Nephron (organoid): ENCODE data around the gene ARHGAP6.

ENCODE experiments used
- H3K27ac Mint-ChIP-seq, 3 experiments: 2 replicates each; pipeline ENCODE4 v1.8.0; 2020; ENCODE audit warnings: mixed read lengths in 3 of 3, mild to moderate bottlenecking in 2 of 3, moderate library complexity in 1 of 3
- H3K27me3 Mint-ChIP-seq: 2 replicates; pipeline ENCODE4 v1.8.0; 2021; ENCODE audit warnings: low read depth, mild to moderate bottlenecking, moderate library complexity, mixed read lengths
- H3K36me3 Mint-ChIP-seq: 2 replicates; pipeline ENCODE4 v1.8.0; 2020; ENCODE audit warnings: low read depth, mixed read lengths
- H3K4me1 Mint-ChIP-seq: 2 replicates; pipeline ENCODE4 v1.8.0; 2020; ENCODE audit warnings: mixed read lengths
- H3K4me3 Mint-ChIP-seq, 3 experiments: 2 replicates each; pipeline ENCODE4 v1.8.0; 2020; ENCODE audit warnings: mild to moderate bottlenecking in 3 of 3, mixed read lengths in 3 of 3, moderate library complexity in 2 of 3
- H3K9me3 Mint-ChIP-seq: 2 replicates; pipeline ENCODE4 v1.8.0; 2020; ENCODE audit warnings: mixed read lengths
- TF ChIP-seq, protein P1 (sequence below), 3 experiments: fragments of 200-600 bp; sonication (generic); IDR thresholded peaks; one replicate each; pipeline ENCODE4 v1.5.0; 2021; ENCODE audit warnings: antibody characterized with exemption in 3 of 3; ENCODE audit not compliant: unreplicated experiment in 3 of 3

Gene ARHGAP6

DNA sequence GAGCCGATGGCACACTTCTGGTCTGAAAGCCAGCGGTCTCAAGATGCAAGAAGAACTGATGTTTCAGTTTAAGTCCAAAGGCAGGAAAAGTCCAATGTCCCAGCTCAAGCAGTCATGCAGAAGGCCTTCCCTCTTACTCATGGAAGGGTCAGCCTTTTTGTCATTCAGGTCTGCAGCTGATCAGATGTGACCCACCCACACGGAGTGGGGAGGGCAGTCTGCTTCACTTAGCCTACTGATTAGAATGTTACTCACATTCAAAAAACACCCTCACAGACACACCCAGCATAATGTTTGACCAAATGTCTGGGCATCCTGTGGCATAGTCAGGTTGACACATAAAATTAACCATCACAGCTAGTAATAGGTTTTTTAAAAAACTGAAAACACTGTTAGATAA lies 548.0 kb downstream of the ARHGAP6 start:
- Mint-ChIP-seq H3K27me3 (no peaks in the 10 kb centered on the region), H3K4me3 (no peak overlapping the region), H3K27ac (no peak overlapping the region), H3K9me3 (peaks cover 7% of the 10 kb centered on the region), H3K4me1 (peaks cover 8% of the 10 kb centered on the region), H3K36me3 (peaks cover 44% of the 10 kb centered on the region)
- TF ChIP-seq, protein P1, sequence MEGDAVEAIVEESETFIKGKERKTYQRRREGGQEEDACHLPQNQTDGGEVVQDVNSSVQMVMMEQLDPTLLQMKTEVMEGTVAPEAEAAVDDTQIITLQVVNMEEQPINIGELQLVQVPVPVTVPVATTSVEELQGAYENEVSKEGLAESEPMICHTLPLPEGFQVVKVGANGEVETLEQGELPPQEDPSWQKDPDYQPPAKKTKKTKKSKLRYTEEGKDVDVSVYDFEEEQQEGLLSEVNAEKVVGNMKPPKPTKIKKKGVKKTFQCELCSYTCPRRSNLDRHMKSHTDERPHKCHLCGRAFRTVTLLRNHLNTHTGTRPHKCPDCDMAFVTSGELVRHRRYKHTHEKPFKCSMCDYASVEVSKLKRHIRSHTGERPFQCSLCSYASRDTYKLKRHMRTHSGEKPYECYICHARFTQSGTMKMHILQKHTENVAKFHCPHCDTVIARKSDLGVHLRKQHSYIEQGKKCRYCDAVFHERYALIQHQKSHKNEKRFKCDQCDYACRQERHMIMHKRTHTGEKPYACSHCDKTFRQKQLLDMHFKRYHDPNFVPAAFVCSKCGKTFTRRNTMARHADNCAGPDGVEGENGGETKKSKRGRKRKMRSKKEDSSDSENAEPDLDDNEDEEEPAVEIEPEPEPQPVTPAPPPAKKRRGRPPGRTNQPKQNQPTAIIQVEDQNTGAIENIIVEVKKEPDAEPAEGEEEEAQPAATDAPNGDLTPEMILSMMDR (IDR thresholded peaks at IDR 0.05; ENCODE audit: unreplicated experiment in 3 of 3), result no peak

DNA sequence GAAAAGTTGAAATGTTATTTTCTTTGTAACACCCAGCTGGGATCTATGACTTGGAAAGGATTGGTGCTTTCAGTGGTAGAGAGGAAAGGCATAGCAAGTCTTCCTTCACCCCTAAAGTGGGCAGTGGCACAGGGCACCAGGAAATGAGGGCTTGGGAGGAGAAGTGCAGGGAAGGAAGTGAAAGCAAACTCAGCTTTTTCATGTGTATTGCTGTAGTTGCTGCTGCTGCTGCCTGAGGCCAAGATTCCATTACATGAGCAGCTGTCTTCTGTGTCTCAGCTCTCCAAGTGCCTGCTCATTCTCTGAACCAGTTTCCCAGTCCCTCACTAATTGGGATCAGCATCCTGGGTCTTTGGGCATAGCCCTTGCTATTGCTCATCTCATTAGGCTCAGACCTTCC lies 552.0 kb downstream of the ARHGAP6 start:
- TF ChIP-seq, protein P1 (IDR thresholded peaks at IDR 0.05; ENCODE audit: unreplicated experiment in 3 of 3), result no peak
- H3K27ac Mint-ChIP-seq, result peak overlapping the region in 1 of 3 experiments; percentile 22
- peaks cover 22% of the 10 kb centered on the region for H3K36me3 Mint-ChIP-seq
- no peaks in the 10 kb centered on the region for H3K27me3 Mint-ChIP-seq
- peak overlapping the region; percentile 14 to 62 (median 29) for H3K4me3 Mint-ChIP-seq
- H3K9me3 Mint-ChIP-seq, result no peaks in the 10 kb centered on the region
- H3K4me1 Mint-ChIP-seq, result peaks cover 12% of the 10 kb centered on the region

DNA sequence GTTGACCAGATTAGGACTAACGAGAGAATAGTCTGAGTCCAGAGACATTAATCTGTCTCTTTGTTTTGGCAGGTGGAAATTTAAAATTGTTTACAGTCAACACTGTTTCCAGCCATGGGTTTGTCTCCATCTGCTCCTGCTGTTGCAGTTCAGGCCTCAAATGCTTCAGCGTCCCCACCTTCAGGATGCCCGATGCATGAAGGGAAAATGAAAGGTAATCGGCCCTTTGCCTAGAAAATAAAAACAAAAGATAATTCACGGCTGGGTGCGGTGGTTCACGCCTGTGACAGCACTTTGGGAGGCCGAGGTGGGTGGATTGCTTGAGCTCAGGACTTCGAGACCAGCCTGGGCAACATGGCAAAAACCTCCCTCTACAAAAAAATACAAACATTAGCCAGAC lies 553.8 kb downstream of the ARHGAP6 start:
- no peaks in the 10 kb centered on the region for H3K9me3 Mint-ChIP-seq
- H3K4me1 Mint-ChIP-seq, result peaks cover 12% of the 10 kb centered on the region
- H3K36me3 Mint-ChIP-seq, result peaks cover 14% of the 10 kb centered on the region
- no peak overlapping the region for H3K4me3 Mint-ChIP-seq
- H3K27ac Mint-ChIP-seq, result peak overlapping the region; percentile 75 to 89 (median 86)
- TF ChIP-seq, protein P1 (IDR thresholded peaks at IDR 0.05; ENCODE audit: unreplicated experiment in 3 of 3), result no peak
- H3K27me3 Mint-ChIP-seq, result no peaks in the 10 kb centered on the region

DNA sequence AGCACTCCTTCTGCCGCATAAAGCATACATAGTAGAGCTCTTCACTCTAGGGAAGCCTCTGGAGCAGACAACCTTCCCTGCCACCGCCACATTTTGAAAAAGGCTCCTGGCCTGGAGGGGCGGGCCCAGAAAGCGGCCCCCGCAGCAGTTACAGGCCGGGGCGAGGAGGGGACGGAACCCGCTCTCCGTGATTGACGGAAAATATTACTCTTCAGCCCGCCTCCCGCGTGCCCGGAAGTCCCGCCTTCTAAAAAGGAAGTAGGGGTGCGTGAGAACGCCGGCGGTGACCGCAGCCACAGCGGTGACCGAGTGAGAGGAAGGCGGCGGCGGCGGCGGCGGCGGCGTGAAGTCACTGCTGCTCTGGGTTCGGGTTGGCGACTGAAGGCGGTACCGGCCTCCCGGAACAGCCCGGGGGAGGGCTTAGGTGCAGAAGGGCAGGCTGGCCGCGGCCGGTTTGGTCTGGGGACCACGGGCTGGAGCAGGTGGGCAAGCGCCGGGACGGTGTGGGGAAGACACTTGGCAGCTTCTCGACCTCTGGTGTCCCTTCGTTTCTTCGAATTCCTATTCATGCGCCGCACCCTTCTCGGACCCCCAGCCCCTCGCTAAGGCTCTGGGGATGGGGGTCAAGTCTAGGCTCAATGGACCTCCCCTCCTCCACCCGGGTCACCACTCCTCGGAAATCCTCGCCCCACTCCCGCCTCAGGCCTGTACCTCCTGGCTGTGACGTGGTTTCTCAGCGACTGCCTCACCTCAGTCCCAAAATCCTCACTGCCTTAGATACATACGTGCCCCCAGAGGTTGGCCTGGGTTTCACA lies 554.5 kb downstream of the ARHGAP6 start, which contains the start of gene HCCS:
Gene HCCS, plus strand, starts transcription at position 296 of the 815 bp plus-strand sequence. CDS start 729 bp downstream, outside the sequence.
- peaks cover 14% of the 10 kb centered on the region for H3K36me3 Mint-ChIP-seq
- no peaks in the 10 kb centered on the region for H3K27me3 Mint-ChIP-seq
- peaks cover 3% of the 10 kb centered on the region for H3K9me3 Mint-ChIP-seq

DNA sequence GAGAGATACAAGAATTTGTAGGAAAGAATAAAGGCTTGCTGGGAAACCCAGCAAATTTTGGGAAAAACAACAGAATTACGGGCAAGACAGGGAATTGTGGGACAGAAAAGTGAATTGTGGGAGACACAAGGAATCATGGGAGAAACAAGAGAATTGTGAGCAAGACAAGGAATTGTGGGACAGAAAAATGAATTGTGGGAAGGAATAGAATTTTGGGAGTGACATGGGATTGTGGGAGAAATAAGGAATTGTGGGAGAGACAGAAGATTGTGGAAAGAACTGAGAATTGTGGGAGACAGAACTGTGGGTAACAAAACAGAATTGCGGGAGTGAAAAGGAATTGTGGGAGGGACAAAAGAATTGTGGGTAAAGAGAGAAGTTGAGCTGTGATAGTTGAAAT lies 555.8 kb downstream of the ARHGAP6 start:
- TF ChIP-seq, protein P1 (IDR thresholded peaks at IDR 0.05; ENCODE audit: unreplicated experiment in 3 of 3), result no peak
- H3K4me1 Mint-ChIP-seq, result peaks cover 12% of the 10 kb centered on the region
- no peak overlapping the region for H3K4me3 Mint-ChIP-seq
- peaks cover 3% of the 10 kb centered on the region for H3K9me3 Mint-ChIP-seq
- no peak overlapping the region for H3K27ac Mint-ChIP-seq
- no peaks in the 10 kb centered on the region for H3K27me3 Mint-ChIP-seq
- peaks cover 7% of the 10 kb centered on the region for H3K36me3 Mint-ChIP-seq

More for the DNA sequence above, 554.5 kb downstream of the ARHGAP6 start, which contains the start of gene HCCS:
- TF ChIP-seq, protein P1 (IDR thresholded peaks at IDR 0.05; ENCODE audit: unreplicated experiment in 3 of 3), result no peak
- Mint-ChIP-seq H3K4me3 (no peak within 1 kb of the TSS), H3K27ac (peak within 1 kb of the TSS; percentile 75 to 89 (median 86)), H3K4me1 (peaks cover 12% of the 10 kb centered on the region)
